NB4 (cell line): ENCODE results near the gene CC2D1A.

ENCODE experiments used
- DNase-seq: peaks from one replicate; pipeline ENCODE4 v3.0.0; 2010; ENCODE audit warnings: low read depth
- H3K4me3 ChIP-seq: one replicate; pipeline ENCODE4 v1.5.1; 2011; ENCODE audit warnings: mild to moderate bottlenecking, low read depth, low read length, moderate library complexity
- MYC ChIP-seq: IDR thresholded peaks from 2 replicates; pipeline ENCODE4 v1.6.1; 2011; ENCODE audit warnings: low read depth, low read length
- POLR2A ChIP-seq: IDR thresholded peaks from 2 replicates; pipeline ENCODE4 v1.6.1; 2011; ENCODE audit warnings: mild to moderate bottlenecking; ENCODE audit not compliant: insufficient read length; ENCODE audit errors: extremely low read depth
- TF ChIP-seq, protein P1 (sequence below): IDR thresholded peaks from 2 replicates; pipeline ENCODE4 v1.6.1; 2011; ENCODE audit warnings: low read depth, low read length
- TF ChIP-seq, protein P2 (sequence below): IDR thresholded peaks from one replicate; pipeline ENCODE4 v1.5.1; 2012; ENCODE audit warnings: low read depth, low read length

Gene CC2D1A

DNA sequence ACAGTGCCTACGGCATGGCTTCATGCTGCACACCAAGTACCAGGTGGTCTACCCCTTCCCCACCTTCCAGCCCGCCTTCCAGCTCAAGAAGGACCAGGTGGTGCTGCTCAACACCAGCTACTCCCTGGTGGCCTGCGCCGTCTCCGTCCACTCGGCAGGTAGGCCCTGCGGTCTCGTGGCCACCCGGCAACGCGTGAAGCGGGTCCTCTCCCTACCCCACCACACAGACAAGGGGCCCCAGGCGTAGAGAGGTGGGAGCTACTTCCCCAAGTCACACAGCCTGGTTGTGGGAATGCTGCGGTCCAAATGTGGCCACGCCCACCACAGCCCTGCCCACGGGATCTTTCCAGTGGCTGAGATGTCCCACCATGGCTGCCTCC lies 50.4 kb downstream of the CC2D1A start:
- TF ChIP-seq, protein P1, sequence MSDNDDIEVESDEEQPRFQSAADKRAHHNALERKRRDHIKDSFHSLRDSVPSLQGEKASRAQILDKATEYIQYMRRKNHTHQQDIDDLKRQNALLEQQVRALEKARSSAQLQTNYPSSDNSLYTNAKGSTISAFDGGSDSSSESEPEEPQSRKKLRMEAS: no peak
- TF ChIP-seq, protein P2, sequence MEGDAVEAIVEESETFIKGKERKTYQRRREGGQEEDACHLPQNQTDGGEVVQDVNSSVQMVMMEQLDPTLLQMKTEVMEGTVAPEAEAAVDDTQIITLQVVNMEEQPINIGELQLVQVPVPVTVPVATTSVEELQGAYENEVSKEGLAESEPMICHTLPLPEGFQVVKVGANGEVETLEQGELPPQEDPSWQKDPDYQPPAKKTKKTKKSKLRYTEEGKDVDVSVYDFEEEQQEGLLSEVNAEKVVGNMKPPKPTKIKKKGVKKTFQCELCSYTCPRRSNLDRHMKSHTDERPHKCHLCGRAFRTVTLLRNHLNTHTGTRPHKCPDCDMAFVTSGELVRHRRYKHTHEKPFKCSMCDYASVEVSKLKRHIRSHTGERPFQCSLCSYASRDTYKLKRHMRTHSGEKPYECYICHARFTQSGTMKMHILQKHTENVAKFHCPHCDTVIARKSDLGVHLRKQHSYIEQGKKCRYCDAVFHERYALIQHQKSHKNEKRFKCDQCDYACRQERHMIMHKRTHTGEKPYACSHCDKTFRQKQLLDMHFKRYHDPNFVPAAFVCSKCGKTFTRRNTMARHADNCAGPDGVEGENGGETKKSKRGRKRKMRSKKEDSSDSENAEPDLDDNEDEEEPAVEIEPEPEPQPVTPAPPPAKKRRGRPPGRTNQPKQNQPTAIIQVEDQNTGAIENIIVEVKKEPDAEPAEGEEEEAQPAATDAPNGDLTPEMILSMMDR: no peak
- no peak for TF ChIP-seq MYC
- no peak for TF ChIP-seq POLR2A
- no peak overlapping the region for H3K4me3 ChIP-seq
- DNase-seq: no peak

DNA sequence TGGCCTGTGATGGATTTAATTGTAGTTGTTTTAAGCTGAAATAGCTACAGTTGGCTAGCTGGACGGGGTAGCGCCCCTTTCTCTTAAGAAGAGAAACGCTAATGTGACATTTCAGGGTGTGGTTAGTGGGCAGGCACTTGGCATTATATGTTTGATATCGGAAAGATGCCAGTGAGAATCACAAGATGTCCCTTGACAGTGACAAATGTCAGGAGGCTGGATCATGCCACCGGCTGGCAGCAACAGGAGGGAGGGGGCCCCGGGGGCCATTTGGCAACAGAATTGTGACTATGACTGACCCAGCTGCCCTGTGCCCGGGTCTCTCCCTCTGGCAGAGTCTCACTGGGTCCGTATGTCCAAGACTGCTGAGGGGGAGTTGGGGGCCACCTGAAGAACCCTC lies 51.0 kb downstream of the CC2D1A start:
- no peak for TF ChIP-seq MYC
- TF ChIP-seq, protein P2: no peak
- no peak for TF ChIP-seq POLR2A
- TF ChIP-seq, protein P1: no peak
- no peak for DNase-seq
- no peak overlapping the region for H3K4me3 ChIP-seq

DNA sequence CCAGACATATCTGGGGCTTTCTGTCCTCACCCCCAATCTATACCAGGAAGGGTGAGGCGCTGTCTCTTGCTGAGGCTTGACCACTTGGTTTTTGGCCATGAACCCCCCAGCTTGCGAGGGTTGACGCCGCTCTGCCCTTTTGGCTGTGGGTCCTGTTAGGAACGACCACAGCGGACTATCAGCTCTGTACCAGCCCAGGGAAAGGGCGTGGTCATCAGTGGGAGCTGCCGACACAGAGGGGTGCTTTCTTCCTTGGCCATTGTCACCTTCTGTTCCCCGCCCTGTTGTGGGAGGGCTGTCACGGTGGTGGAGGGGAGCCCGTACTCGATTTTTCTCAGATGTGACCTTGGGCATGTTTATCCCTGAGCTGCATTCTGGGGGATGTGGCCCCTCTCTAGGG lies 52.0 kb downstream of the CC2D1A start:
- TF ChIP-seq POLR2A (no peak), MYC (no peak)
- TF ChIP-seq, protein P1: no peak
- TF ChIP-seq, protein P2: no peak
- H3K4me3 ChIP-seq: no peak overlapping the region
- no peak for DNase-seq

DNA sequence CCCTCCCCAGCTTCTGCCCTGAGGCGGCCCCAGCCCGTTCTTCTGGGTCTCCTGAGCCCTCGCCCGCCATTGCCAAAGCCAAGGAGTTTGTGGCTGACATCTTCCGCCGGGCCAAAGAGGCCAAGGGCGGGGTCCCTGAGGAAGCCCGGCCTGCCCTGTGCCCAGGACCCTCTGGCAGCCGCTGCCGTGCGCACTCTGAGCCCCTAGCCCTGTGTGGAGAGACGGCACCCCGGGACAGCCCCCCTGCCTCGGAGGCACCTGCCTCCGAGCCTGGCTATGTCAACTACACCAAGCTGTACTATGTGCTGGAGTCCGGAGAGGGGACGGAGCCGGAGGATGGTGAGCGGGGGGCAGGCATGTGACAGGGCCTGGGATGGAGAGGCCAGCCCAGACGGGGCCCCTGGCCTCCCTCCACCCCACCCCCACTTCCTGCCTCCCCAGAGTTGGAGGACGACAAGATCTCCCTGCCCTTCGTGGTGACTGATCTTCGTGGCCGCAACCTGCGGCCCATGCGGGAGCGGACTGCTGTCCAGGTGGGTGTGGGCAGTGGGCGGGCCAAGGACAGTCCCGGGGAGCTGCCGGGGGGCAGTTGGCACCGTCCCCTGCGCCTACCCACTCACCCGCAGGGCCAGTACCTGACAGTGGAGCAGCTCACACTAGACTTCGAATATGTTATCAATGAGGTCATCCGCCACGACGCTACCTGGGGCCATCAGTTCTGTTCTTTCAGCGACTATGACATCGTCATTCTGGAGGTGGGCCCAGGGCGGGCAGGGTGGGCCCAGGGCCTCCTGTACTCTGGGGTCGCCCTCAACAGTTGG lies 53.4 kb downstream of the CC2D1A start:
- TF ChIP-seq, protein P2: no peak
- TF ChIP-seq MYC (no peak), POLR2A (no peak)
- TF ChIP-seq, protein P1: no peak
- DNase-seq: no peak
- H3K4me3 ChIP-seq: no peak overlapping the region

DNA sequence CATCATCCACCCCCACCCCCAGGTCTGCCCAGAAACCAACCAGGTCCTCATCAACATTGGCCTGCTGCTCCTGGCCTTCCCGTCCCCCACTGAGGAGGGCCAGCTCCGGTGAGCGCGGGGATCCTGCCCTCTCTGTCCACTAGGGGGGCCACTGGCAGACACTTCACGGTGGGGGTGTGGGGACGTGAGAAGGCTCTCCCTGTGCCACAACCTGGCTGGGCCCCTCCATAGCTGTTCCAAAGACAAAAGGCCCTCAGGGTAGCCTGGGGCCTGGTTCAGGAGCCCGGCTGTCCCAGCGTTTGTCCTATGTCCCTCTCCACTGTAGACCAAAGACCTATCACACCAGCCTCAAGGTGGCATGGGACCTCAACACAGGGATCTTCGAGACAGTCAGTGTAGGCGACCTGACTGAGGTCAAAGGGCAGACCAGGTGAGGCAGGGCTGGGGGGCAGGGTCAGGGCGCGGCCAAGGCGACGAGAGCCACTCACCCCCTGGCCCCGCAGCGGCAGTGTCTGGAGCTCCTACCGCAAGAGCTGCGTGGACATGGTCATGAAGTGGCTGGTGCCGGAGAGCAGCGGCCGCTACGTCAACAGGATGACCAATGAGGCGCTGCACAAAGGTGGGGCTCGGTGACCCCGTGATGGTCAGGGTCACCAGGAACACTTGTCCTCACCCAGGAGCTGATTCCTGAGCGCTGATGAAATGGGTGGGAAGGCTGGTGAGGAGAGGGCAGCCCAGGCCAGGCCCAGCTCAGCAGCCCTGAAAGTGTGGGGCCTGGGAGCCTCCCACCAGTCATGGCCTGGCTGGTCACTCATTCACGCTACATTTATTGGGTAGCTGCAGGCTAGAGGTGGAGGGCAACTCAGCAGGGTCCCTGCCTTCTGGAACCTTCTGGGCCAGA lies 54.2 kb downstream of the CC2D1A start:
- H3K4me3 ChIP-seq: no peak overlapping the region
- TF ChIP-seq, protein P1: no peak
- TF ChIP-seq, protein P2: peak; percentile 17
- TF ChIP-seq POLR2A: no peak
- peak; percentile 31 for DNase-seq
